Activated CD8-positive, alpha-beta memory T cell treated with anti-CD3 and anti-CD28 coated beads for 48 hours (primary cell): Measurements from ENCODE around the gene LRRC63.

Source experiments
- DNase-seq, 3 experiments: peaks; one replicate each; pipeline ENCODE4 v3.0.0-alpha.2; 2020; ENCODE audit warnings: low read depth in 2 of 3, low spot score in 2 of 3

LRRC63 gene

DNA sequence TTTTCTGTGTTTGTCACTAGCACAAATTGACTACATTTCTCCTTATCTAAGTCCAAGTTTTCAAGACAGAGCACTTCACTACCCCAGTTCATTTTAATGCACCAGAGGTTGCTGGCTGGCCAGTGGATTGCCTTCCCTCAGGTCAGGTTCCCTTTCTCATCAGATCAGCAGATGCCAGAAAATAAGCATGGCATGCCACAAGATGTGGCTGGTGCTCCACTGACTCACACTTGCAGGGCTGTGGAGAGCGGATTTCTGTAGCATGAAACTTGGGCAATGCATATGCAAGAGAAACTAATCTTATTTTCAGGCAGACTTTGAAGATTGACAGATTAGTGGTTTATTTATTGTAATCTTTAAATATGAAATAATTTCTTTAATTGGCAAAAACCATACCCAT is 95.8 kb downstream of the LRRC63 start:
- no peak for DNase-seq

DNA sequence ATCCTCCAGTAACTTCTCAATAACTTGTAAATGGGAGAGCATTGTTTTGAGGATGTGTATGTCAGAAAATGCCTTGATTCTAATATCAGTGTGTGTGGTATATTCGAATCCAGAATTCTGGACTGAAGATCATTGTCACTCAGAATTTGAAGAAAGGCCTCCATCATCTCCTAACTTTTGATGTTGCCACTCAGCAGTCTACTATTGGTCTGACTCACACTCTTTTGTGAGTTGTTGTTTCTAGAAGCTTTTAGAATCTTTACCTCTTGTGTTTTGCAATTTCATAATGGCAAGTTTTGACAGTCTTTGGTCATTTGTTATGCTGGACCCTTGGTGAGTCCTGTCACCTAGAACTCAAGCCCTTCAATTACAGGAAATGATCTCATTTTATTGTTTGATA is 98.3 kb downstream of the LRRC63 start:
- DNase-seq, result no peak

GRCh38 chr13:46311217-46311616 is 99.5 kb downstream of the LRRC63 start:
- DNase-seq, result no peak

GRCh38 chr13:46313024-46313423 is 101.3 kb downstream of the LRRC63 start:
- no peak for DNase-seq

DNA sequence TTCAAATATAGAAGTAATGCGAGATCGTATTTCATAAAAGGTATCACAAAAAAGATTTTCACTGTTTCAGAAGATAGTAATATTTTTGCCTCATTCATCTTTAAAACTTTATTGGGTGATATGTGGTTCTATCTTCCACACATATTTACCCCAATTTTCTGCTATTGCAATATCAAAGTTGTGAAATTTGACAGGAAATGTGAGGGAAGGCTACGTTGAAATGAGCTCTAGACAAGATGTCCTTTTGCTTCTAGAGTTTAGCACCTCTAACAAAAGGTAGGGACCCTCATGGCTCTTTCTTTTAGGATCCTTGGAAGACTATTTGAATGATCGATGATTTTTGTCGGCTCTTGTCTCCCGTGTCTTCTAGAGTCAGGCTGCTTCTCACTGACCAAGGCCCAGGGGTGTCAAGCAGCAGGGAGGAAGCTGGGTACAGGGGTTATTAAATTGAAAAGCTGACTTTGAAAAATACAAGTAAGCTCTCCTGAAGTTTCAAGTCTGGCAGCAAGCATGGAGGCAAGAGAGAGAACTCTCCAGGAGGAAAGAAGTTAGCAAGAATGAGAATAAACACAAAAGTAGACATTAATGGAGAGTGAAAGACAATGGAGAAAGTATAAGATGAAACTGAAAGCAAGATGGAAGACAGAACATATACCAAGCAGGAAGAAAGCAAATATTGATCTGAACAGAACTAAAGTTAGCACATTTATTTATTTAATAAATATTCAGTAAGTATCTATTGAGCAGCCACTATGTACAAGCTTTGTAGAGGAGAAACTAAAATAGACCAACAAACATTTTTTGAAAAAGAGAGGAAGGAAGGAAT is 101.9 kb downstream of the LRRC63 start:
- DNase-seq, result no peak

- DNase-seq, result no peak
Observed at GRCh38 chr13:46314587-46314986, 102.9 kb downstream of the LRRC63 start.

DNA sequence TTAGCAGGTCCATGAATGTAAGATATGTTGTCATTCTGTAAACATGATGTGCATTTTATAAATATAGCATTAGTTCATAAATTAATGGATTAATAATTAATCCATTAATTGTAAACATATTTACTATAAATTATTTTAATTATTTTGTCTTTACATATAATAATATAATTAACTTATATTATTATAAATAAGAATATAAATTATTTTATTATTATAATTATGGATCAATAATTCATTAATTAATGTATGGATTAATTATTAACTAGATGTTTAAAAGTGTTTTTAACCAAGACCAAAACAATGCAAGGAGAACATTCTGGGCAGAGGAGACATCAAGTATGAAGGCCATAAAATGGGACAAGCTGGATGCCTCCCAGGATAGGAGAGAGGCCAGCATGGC is 103.3 kb downstream of the LRRC63 start:
- no peak for DNase-seq

GRCh38 chr13:46315491-46316075 is 103.9 kb downstream of the LRRC63 start:
- no peak for DNase-seq

GRCh38 chr13:46317120-46317519 is 105.4 kb downstream of the LRRC63 start:
- no peak for DNase-seq

DNA sequence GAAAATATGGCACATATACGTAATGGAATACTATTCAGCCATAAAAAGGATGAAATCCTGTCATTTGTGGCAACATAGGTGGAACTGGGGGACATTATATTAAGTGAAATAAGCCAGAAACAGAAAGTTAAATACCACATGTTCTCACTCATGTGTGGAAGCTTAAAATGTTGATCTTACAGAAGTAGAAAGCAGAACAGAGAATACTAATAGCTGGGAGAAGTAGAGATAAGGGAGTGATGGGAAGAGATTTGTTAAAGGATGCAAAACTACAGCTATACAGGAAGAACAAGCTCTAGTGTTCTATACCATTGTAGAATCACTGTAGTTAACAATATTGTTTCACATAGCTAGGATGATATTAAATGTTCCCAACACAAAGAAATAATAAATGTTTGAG is 107.3 kb downstream of the LRRC63 start:
- no peak for DNase-seq

DNA sequence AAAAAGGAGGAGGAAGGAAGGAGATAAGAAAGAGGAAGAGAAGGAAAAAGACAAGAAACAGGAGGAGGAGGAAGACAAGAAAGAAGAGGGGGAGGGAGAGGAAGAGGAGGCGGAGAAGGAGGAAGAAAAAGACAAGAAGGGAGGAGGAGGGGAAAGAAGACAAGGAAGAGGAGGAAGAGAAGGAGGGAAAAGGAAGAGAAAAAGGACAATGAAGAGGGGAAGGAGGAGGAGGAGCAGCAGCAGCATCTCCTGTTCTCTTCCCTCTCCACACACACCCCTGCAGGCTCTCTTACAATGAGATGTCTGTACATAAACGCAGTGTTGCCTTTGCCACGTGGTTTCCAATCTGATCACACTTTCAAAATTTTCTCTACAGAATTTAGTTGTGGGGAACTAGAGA is 108.7 kb downstream of the LRRC63 start:
- DNase-seq, result no peak

GRCh38 chr13:46320821-46321220 is 109.1 kb downstream of the LRRC63 start:
- no peak for DNase-seq

DNA sequence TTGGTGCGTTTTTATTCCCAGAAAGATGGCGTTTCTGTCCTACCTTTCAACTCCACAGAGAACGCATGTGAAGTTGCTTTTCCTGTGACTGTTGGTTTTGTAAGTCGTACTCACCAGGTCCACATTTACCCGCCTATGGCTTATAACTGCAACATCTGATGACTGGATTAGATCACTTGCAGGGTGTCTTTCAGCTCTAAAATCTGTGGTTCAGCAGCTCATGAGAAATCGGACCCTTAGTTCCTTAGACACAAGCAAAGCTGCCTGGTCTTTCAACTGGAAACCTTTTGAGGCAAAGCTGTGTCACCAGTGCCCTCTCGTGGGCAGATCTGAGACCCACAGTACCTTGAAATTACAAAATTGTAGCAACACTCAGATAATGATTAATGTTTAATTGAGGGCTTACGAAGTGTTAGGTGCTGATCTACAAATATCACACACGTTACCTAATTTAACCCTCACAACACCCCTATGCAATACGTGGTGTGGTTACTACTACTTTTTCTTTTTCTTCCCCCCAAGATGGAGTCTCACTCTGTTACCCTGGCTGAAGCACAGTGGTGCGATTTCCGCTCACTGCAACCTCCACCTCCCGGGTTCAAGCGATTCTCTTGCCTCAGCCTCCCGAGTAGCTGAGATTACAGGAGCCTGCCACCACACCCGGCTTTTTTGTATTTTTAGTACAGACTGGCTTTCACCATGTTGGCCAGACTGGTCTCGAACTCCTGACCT is 109.9 kb downstream of the LRRC63 start:
- peak in 1 of 3 experiments; percentile 24 for DNase-seq

- DNase-seq, result no peak
Observed at GRCh38 chr13:46324976-46325375, 113.2 kb downstream of the LRRC63 start.
